ENCODE data around the gene THAP7. TPM values are rescaled to one million over a fixed set of nuclear protein-coding genes. Genes with fewer than 3 reads are reported as not detected.

THAP7 gene
- total and polyA plus RNA-seq, 9 of the 15 experiments (the other 6 are each of a cell fraction or from before 2014, with no cell fraction given): 7.9 to 263 (median 84.1) TPM

DNA sequence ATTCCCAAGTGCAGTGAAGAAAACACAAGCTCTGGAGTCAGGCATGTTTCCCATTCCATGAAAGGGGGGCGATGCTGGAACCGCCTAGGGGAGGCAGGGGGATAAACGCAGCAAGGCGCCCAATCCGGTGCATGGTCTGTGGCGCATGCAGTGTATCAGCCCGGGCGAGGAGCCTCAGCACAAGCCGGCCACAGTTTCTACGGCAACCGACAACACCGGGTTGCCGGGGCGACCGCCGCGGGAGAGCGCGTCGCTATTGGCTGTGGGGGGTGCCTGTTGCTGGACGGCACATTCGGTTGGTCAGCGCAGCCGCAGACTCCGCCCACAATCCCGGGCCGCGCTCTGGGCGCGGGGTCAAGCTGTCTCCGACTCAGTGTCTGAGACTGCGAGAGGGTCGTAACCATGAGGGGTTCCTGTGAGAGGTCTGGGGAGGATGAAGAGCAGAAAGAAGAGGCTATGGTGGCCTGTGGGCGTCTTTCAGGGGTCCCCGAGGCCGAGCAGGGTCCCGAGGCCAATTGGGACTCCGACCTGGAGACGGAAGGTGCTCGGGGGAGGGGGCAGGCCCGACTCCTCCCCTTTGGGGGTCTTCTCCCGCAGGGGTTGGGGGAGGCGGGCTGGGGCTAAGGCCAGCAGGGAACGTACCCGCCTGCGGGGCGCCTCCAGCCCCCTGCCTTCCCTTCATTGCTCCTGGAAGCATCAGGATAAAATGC, 43.8 kb upstream of the THAP7 start, which contains the start of gene LRRC74B (continued):
- TF ChIP-seq, protein P1, sequence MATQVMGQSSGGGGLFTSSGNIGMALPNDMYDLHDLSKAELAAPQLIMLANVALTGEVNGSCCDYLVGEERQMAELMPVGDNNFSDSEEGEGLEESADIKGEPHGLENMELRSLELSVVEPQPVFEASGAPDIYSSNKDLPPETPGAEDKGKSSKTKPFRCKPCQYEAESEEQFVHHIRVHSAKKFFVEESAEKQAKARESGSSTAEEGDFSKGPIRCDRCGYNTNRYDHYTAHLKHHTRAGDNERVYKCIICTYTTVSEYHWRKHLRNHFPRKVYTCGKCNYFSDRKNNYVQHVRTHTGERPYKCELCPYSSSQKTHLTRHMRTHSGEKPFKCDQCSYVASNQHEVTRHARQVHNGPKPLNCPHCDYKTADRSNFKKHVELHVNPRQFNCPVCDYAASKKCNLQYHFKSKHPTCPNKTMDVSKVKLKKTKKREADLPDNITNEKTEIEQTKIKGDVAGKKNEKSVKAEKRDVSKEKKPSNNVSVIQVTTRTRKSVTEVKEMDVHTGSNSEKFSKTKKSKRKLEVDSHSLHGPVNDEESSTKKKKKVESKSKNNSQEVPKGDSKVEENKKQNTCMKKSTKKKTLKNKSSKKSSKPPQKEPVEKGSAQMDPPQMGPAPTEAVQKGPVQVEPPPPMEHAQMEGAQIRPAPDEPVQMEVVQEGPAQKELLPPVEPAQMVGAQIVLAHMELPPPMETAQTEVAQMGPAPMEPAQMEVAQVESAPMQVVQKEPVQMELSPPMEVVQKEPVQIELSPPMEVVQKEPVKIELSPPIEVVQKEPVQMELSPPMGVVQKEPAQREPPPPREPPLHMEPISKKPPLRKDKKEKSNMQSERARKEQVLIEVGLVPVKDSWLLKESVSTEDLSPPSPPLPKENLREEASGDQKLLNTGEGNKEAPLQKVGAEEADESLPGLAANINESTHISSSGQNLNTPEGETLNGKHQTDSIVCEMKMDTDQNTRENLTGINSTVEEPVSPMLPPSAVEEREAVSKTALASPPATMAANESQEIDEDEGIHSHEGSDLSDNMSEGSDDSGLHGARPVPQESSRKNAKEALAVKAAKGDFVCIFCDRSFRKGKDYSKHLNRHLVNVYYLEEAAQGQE (IDR thresholded peaks at IDR 0.05; ENCODE audit: borderline replicate concordance): no peak
- TF ChIP-seq, protein P1 (CRISPR knock-in tag; IDR thresholded peaks at IDR 0.05; ENCODE audit: low read depth): no peak; the same call in 1 of the 2 replicates
- TF ChIP-seq CXXC5 (CRISPR knock-in tag; IDR thresholded peaks at IDR 0.05): peak; percentile 96
- no peak for TF ChIP-seq POLR3G (IDR thresholded peaks at IDR 0.05; ENCODE audit: extremely low read depth, insufficient read length, insufficient replicate concordance)
- TF ChIP-seq SETDB1 (IDR thresholded peaks at IDR 0.05; ENCODE audit: low read length): peak; percentile 26
- TF ChIP-seq, protein P2, sequence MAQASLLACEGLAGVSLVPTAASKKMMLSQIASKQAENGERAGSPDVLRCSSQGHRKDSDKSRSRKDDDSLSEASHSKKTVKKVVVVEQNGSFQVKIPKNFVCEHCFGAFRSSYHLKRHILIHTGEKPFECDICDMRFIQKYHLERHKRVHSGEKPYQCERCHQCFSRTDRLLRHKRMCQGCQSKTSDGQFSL (CRISPR knock-in tag; IDR thresholded peaks at IDR 0.05): peak; percentile 98
- TF ChIP-seq, protein P2 (tag; IDR thresholded peaks at IDR 0.05): no peak; a peak in 2 of 4 replicates
- peak; percentile 98 for TF ChIP-seq FOXK1 (CRISPR knock-in tag; IDR thresholded peaks at IDR 0.05; ENCODE audit: borderline replicate concordance)
- peak; percentile 98 for TF ChIP-seq SP2 (IDR thresholded peaks at IDR 0.05; ENCODE audit: extremely low read depth, low read depth, low read length, poor library complexity, severe bottlenecking)
- no peak for TF ChIP-seq GTF2A2 (tag; IDR thresholded peaks at IDR 0.05)
- TF ChIP-seq SUPT5H (IDR thresholded peaks at IDR 0.05): no peak
- TF ChIP-seq RBFOX2 (IDR thresholded peaks at IDR 0.05; ENCODE audit: low read depth, low read length): peak; percentile 36; the same call in 1 of the 2 replicates
- TF ChIP-seq BHLHE40 (IDR thresholded peaks at IDR 0.05; ENCODE audit: low read length): peak; percentile 86
- no peak for TF ChIP-seq MAFF (IDR thresholded peaks at IDR 0.05; ENCODE audit: low read length)
- TF ChIP-seq NFYB (IDR thresholded peaks at IDR 0.05; ENCODE audit: extremely low read depth, insufficient read length): peak; percentile 96
- TF ChIP-seq, protein P3, sequence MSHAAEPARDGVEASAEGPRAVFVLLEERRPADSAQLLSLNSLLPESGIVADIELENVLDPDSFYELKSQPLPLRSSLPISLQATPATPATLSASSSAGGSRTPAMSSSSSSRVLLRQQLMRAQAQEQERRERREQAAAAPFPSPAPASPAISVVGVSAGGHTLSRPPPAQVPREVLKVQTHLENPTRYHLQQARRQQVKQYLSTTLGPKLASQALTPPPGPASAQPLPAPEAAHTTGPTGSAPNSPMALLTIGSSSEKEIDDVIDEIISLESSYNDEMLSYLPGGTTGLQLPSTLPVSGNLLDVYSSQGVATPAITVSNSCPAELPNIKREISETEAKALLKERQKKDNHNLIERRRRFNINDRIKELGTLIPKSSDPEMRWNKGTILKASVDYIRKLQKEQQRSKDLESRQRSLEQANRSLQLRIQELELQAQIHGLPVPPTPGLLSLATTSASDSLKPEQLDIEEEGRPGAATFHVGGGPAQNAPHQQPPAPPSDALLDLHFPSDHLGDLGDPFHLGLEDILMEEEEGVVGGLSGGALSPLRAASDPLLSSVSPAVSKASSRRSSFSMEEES (CRISPR knock-in tag; IDR thresholded peaks at IDR 0.05): no peak
- no peak for TF ChIP-seq ZNF175 (CRISPR knock-in tag; IDR thresholded peaks at IDR 0.05; ENCODE audit: low read depth)
- TF ChIP-seq SRSF1 (IDR thresholded peaks at IDR 0.05; ENCODE audit: low read depth, low read length): no peak
